Liver (tissue), 9 donors: ENCODE data around the gene SCN1B. TPM values are rescaled to one million over a fixed set of nuclear protein-coding genes. Genes with fewer than 3 reads are reported as not detected.

Experiments used
- DNase-seq: peaks from one replicate; pipeline ENCODE4 v3.0.0-alpha.2; 2017; ENCODE audit warnings: low spot score
- H3K27ac ChIP-seq, 2 donors: one replicate each; pipeline ENCODE4 v1.7.0; 2013; ENCODE audit warnings: inconsistent platforms in 2 of 2, low read length in 2 of 2, control low read depth in 1 of 2, low read depth in 1 of 2, mild to moderate bottlenecking in 1 of 2
- H3K27me3 ChIP-seq, 4 donors: one replicate each; pipeline versions ENCODE4 v1.6.1 to v1.7.0; 2013; ENCODE audit warnings: low read length in 3 of 4, inconsistent platforms in 1 of 4, mild to moderate bottlenecking in 1 of 4, moderate library complexity in 1 of 4; ENCODE audit not compliant: control insufficient read depth in 4 of 4, insufficient read depth in 4 of 4
- H3K36me3 ChIP-seq, 4 donors: one replicate each; pipeline versions ENCODE4 v1.6.1 to v1.7.0; 2013; ENCODE audit warnings: low read length in 3 of 4, mild to moderate bottlenecking in 3 of 4, low read depth in 1 of 4, moderate library complexity in 1 of 4; ENCODE audit not compliant: control insufficient read depth in 4 of 4, insufficient read depth in 3 of 4
- H3K4me1 ChIP-seq, 4 donors: one replicate each; pipeline versions ENCODE4 v1.6.1 to v1.7.0; 2013; ENCODE audit warnings: low read length in 3 of 4, mild to moderate bottlenecking in 3 of 4, moderate library complexity in 1 of 4; ENCODE audit not compliant: control insufficient read depth in 4 of 4, insufficient read depth in 4 of 4
- H3K4me3 ChIP-seq, 3 donors: one replicate each; pipeline versions ENCODE4 v1.6.1 to v1.7.0; 2013; ENCODE audit warnings: low read length in 3 of 3, control low read depth in 1 of 3, low read depth in 1 of 3, mild to moderate bottlenecking in 1 of 3
- H3K9ac ChIP-seq, 2 donors: one replicate each; pipeline ENCODE4 v1.7.0; 2013; ENCODE audit warnings: low read length in 2 of 2, mild to moderate bottlenecking in 2 of 2, moderate library complexity in 2 of 2, control low read depth in 1 of 2, low read depth in 1 of 2
- H3K9me3 ChIP-seq, 4 donors: one replicate each; pipeline versions ENCODE4 v1.6.1 to v1.7.0; 2013; ENCODE audit warnings: low read length in 3 of 4; ENCODE audit not compliant: control insufficient read depth in 4 of 4
- CTCF ChIP-seq: fragments of 150-350 bp; IDR thresholded peaks from 2 replicates; pipeline ENCODE4 v1.5.1; 2017; ENCODE audit warnings: improper control_type of control experiment, low read depth, low read length; ENCODE audit not compliant: missing input control
- EGR1 ChIP-seq, 2 donors: IDR thresholded peaks; 2 replicates each; pipeline ENCODE4 v1.6.1; 2016 to 2018; ENCODE audit warnings: antibody characterized with exemption in 2 of 2, low read depth in 2 of 2
- FOXA1 ChIP-seq: IDR thresholded peaks from 2 replicates; pipeline ENCODE4 v1.6.1; 2016; ENCODE audit warnings: antibody characterized with exemption
- FOXA2 ChIP-seq: IDR thresholded peaks from 2 replicates; pipeline ENCODE4 v1.6.1; 2016; ENCODE audit warnings: antibody characterized with exemption
- HNF4G ChIP-seq: IDR thresholded peaks from 2 replicates; pipeline ENCODE4 v1.6.1; 2016; ENCODE audit warnings: antibody characterized with exemption
- JUND ChIP-seq, 2 donors: IDR thresholded peaks; 2 replicates each; pipeline ENCODE4 v1.6.1; 2016; ENCODE audit warnings: antibody characterized with exemption in 2 of 2
- NR2F2 ChIP-seq: IDR thresholded peaks from 2 replicates; pipeline ENCODE4 v1.6.1; 2016; ENCODE audit warnings: antibody characterized with exemption
- RAD21 ChIP-seq, 2 donors: IDR thresholded peaks; 2 replicates each; pipeline ENCODE4 v1.6.1; 2016; ENCODE audit warnings: antibody characterized with exemption in 2 of 2, mild to moderate bottlenecking in 2 of 2
- RXRA ChIP-seq, 2 donors: IDR thresholded peaks; 2 replicates each; pipeline ENCODE4 v1.6.1; 2017 to 2018; ENCODE audit warnings: antibody characterized with exemption in 2 of 2, mild to moderate bottlenecking in 1 of 2
- SP1 ChIP-seq: IDR thresholded peaks from 2 replicates; pipeline ENCODE4 v1.6.1; 2018; ENCODE audit warnings: antibody characterized with exemption, mild to moderate bottlenecking
- YY1 ChIP-seq: IDR thresholded peaks from 2 replicates; pipeline ENCODE4 v1.6.1; 2016; ENCODE audit warnings: antibody characterized with exemption, mild to moderate bottlenecking
- ZBTB33 ChIP-seq: IDR thresholded peaks from 2 replicates; pipeline ENCODE4 v1.6.1; 2016; ENCODE audit warnings: antibody characterized with exemption
- WGBS: extraction: QIAGEN DNeasy Blood & Tissue Kit; methylation state at CpG from one replicate; pipeline ENCODE4 v1.1.7; 2013; 5-methylcytosine and 5-hydroxymethylcytosine counted together
- polyA plus RNA-seq, 2 donors: library from polyadenylated mRNA; stranded (reverse) in 1 of 2; unstranded in 1 of 2; fragments of 200-250 nt in 1 of 2; fragments of >200 nt in 1 of 2; fragmentation: Nextera tagmentation in 1 of 2; extraction: Ambion mirVana in 1 of 2; gene quantifications; one replicate each; pipeline versions ENCODE4 v1.2.1 to v1.2.3, GENCODE V29; 2013 to 2015
- total RNA-seq, 2 donors: library from RNA; depleted of rRNA; stranded (reverse); fragments of >200 nt; gene quantifications; one replicate each; pipeline ENCODE4 v1.2.3, GENCODE V29; 2014
- TF ChIP-seq, protein P1 (sequence below): IDR thresholded peaks from 2 replicates; pipeline ENCODE4 v1.6.1; 2016; ENCODE audit warnings: antibody characterized with exemption
- donor health status: healthy.
- donor health status: healthy.
- donor health status: healthy.
- donor health status: healthy.
- donor health status: healthy.

The SCN1B gene
- total and polyA plus RNA-seq, 4 donors: 1.6 to 5.8 (median 3.4) TPM

DNA sequence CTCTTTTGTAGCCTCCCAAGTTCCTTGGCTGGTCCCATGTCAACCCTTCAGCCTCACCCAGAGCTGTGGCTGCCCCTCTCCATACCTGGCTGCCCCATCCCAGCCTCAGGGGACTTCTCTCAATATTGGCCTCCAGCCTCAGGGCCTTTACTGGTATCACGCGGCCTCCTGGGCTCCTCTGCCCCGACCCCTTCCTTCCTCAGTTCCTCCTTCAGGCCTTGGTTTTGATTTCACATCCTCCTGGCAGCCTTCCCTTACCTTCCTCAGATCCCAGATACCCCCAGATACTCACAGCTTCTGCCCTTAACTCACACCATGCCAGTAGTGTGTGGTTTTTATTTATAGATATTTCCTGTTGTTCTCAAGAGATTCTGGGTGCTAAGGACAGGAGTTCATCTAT lies 12.8 kb upstream of the SCN1B start:
- 84% methylated on average over 3 of the region's 3 CpGs for WGBS
- peaks cover 2 to 25% (median 7%) of the 10 kb centered on the region in 4 donors for H3K36me3 ChIP-seq
- DNase-seq: no peak
- no peaks in the 10 kb centered on the region for H3K9me3 ChIP-seq
- no peak overlapping the region for H3K4me3 ChIP-seq
- H3K27ac ChIP-seq: peak overlapping the region in 1 of 2 donors; percentile 5
- TF ChIP-seq CTCF (no peak), EGR1 (IDR thresholded peaks at IDR 0.05; ENCODE audit: low read depth in 2 of 2) (no peak), NR2F2 (no peak), JUND (IDR thresholded peaks at IDR 0.05) (no peak), SP1 (no peak), FOXA2 (no peak)
- H3K4me1 ChIP-seq: peaks cover 0 to 14% (median 7%) of the 10 kb centered on the region in 4 donors
- H3K9ac ChIP-seq: no peak overlapping the region
- no peaks in the 10 kb centered on the region for H3K27me3 ChIP-seq

GRCh38 chr19:35018379-35018778 lies 11.9 kb upstream of the SCN1B start:
- Histone ChIP-seq H3K4me1 (peaks cover 0 to 7% (median 4%) of the 10 kb centered on the region in 4 donors), H3K9ac (no peak overlapping the region), H3K27ac (no peak overlapping the region), H3K9me3 (no peaks in the 10 kb centered on the region), H3K27me3 (no peaks in the 10 kb centered on the region), H3K36me3 (peaks cover 2 to 31% (median 7%) of the 10 kb centered on the region in 4 donors), H3K4me3 (no peak overlapping the region)
- no peak for DNase-seq
- WGBS: 96% methylated on average over 4 of the region's 4 CpGs
- no peak for TF ChIP-seq NR2F2
- TF ChIP-seq FOXA1: no peak

DNA sequence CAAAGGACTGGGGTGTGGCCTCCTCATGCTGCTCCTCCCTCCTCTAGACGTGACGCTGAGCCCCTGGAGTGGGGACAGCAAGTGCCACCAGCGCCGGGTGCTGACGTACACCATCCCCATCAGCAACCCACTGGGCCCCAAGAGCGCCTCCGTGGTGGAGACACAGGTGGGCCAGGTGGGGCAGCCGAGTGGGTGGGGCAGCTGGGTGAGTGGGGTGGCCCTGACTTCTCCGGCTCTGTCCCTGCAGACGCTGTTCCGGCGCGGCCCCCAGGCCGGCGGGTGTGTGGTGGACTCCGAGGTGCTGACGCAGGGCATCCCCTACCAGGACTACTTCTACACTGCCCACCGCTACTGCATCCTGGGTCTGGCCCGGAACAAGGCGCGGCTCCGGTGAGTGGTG lies 11.1 kb upstream of the SCN1B start:
- WGBS: 97% methylated on average over 22 of the region's 22 CpGs
- H3K9me3 ChIP-seq: no peaks in the 10 kb centered on the region
- H3K27ac ChIP-seq: no peak overlapping the region
- no peak overlapping the region for H3K4me3 ChIP-seq
- no peaks in the 10 kb centered on the region for H3K27me3 ChIP-seq
- no peak for DNase-seq
- no peaks in the 10 kb centered on the region for H3K4me1 ChIP-seq
- H3K9ac ChIP-seq: no peak overlapping the region
- TF ChIP-seq HNF4G (no peak), YY1 (no peak), JUND (IDR thresholded peaks at IDR 0.05) (no peak), NR2F2 (no peak), ZBTB33 (no peak), RAD21 (IDR thresholded peaks at IDR 0.05) (no peak), RXRA (IDR thresholded peaks at IDR 0.05) (no peak)
- TF ChIP-seq, protein P1, sequence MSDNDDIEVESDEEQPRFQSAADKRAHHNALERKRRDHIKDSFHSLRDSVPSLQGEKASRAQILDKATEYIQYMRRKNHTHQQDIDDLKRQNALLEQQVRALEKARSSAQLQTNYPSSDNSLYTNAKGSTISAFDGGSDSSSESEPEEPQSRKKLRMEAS: no peak
- peaks cover 2 to 37% (median 7%) of the 10 kb centered on the region in 4 donors for H3K36me3 ChIP-seq
